OCI-LY7 (cell line): ENCODE data around the gene IFI27L1. TPM values are rescaled to one million over a fixed set of nuclear protein-coding genes. Genes with fewer than 3 reads are reported as not detected.

Experiments
- BruUV-seq: library from RNA; stranded (reverse); fragments of 400-500 nt; replicated peaks from 2 replicates; lab custom pipeline; 2021; lab: Mats Ljungman, UMichigan
- CTCF ChIA-PET: fragments of 300-600 bp; sonication (Branson Sonifier 250); formaldehyde crosslinking; loops from one replicate; lab custom pipeline; 2022; ENCODE audit warnings: antibody characterized with exemption; ENCODE audit not compliant: unreplicated experiment; lab: Charles Lee
- POLR2A ChIA-PET: fragments of 300-600 bp; sonication (Branson Sonifier 250); formaldehyde crosslinking; loops from one replicate; lab custom pipeline; 2022; ENCODE audit warnings: antibody characterized with exemption; lab: Charles Lee
- DNase-seq: peaks from one replicate; pipeline ENCODE4 v3.0.0-alpha.2; 2015; ENCODE audit warnings: low spot score
- H2AFZ ChIP-seq: fragments of 200-600 bp; sonication (generic), shearing (Covaris generic); 2 replicates; pipeline ENCODE4 v1.6.1; 2014; ENCODE audit warnings: mild to moderate bottlenecking, antibody characterized with exemption, low read length, moderate library complexity
- H3K27ac ChIP-seq: fragments of 200-600 bp; sonication (generic); 2 replicates; pipeline ENCODE4 v1.5.1; 2014; ENCODE audit warnings: mixed run types, low read depth, mild to moderate bottlenecking, moderate library complexity, low read length, inconsistent platforms; ENCODE audit not compliant: poor library complexity, severe bottlenecking
- H3K36me3 ChIP-seq: fragments of 200-600 bp; sonication (generic); 2 replicates; pipeline ENCODE4 v1.6.1; 2014; ENCODE audit warnings: mild to moderate bottlenecking, antibody characterized with exemption, low read length, moderate library complexity, mixed read lengths; ENCODE audit not compliant: insufficient read depth
- H3K4me1 ChIP-seq: fragments of 200-600 bp; sonication (generic); 2 replicates; pipeline ENCODE4 v1.5.1; 2014; ENCODE audit warnings: mild to moderate bottlenecking, low read length; ENCODE audit not compliant: insufficient read depth, poor library complexity, severe bottlenecking
- H3K4me2 ChIP-seq: fragments of 200-600 bp; sonication (generic); 2 replicates; pipeline ENCODE4 v1.6.1; 2014; ENCODE audit warnings: mild to moderate bottlenecking, low read length
- H3K4me3 ChIP-seq: fragments of 200-600 bp; sonication (generic); 2 replicates; pipeline ENCODE4 v1.5.1; 2014; ENCODE audit warnings: mild to moderate bottlenecking, low read depth, low read length; ENCODE audit not compliant: poor library complexity, severe bottlenecking
- H3K79me2 ChIP-seq: fragments of 200-600 bp; sonication (generic); 2 replicates; pipeline ENCODE4 v1.6.1; 2016; ENCODE audit warnings: low read depth, mild to moderate bottlenecking, low read length, moderate library complexity, mixed read lengths; ENCODE audit not compliant: insufficient read depth
- H3K9me2 ChIP-seq: fragments of 200-600 bp; sonication (generic); 2 replicates; pipeline ENCODE4 v1.6.1; 2016; ENCODE audit warnings: mild to moderate bottlenecking, low read length, mixed read lengths; ENCODE audit not compliant: insufficient read depth
- H3K9me3 ChIP-seq: fragments of 200-600 bp; sonication (generic); 2 replicates; pipeline ENCODE4 v1.6.1; 2014; ENCODE audit warnings: mild to moderate bottlenecking, mixed run types, low read length, mixed read lengths
- H4K20me1 ChIP-seq: fragments of 200-600 bp; sonication (generic); 2 replicates; pipeline ENCODE4 v1.6.1; 2014; ENCODE audit warnings: mild to moderate bottlenecking, antibody characterized with exemption, low read length, moderate library complexity, mixed read lengths; ENCODE audit not compliant: insufficient read depth
- CTCF ChIP-seq: fragments of 200-600 bp; sonication (generic); conservative IDR thresholded peaks from 2 replicates; pipeline ENCODE4 v1.5.1; 2014; ENCODE audit warnings: mild to moderate bottlenecking, antibody characterized with exemption, low read length, moderate library complexity, mixed read lengths
- EZH2phosphoT487 ChIP-seq: fragments of 200-600 bp; sonication (generic); IDR thresholded peaks from 2 replicates; pipeline ENCODE4 v1.6.1; 2018; ENCODE audit warnings: low read depth, borderline replicate concordance, mild to moderate bottlenecking, mixed run types, antibody characterized with exemption, low read length, moderate library complexity, mixed read lengths
- intact Hi-C: fragments of 100-400 bp; cut with micrococcal nuclease; formaldehyde crosslinking; loops from one replicate; pipeline ENCODE4 v1.10.0; 2022; ENCODE audit not compliant: unreplicated experiment
- total RNA-seq, 2 experiments: library from RNA; depleted of rRNA in 1 of 2; stranded (reverse); fragments of >200 nt in 1 of 2; shearing (Covaris generic) in 1 of 2; gene quantifications; 2 replicates each; pipeline ENCODE4 v1.2.3, GENCODE V29; 2014 to 2022

Gene IFI27L1
- total RNA-seq, 2 experiments from 2014 or later: 49.0 to 61.5 TPM

GRCh38 chr14:94121485-94121884 is 40.4 kb downstream of the IFI27L1 start:
- H3K4me3 ChIP-seq: no peak overlapping the region
- no peak overlapping the region for H3K4me2 ChIP-seq
- no peaks in the 10 kb centered on the region for H4K20me1 ChIP-seq
- H3K36me3 ChIP-seq: no peaks in the 10 kb centered on the region
- BruUV-seq: no TSS peak
- H3K27ac ChIP-seq: no peak overlapping the region
- H3K9me2 ChIP-seq: no peaks in the 10 kb centered on the region
- TF ChIP-seq EZH2phosphoT487 (no peak), CTCF (no peak)
- DNase-seq: no peak
- no peak overlapping the region for H2AFZ ChIP-seq
- POLR2A ChIA-PET: no interaction called here
- H3K9me3 ChIP-seq: no peaks in the 10 kb centered on the region
- no peaks in the 10 kb centered on the region for H3K4me1 ChIP-seq
- CTCF ChIA-PET: no interaction called here
- intact Hi-C loops: no loop called here
- H3K79me2 ChIP-seq: no peaks in the 10 kb centered on the region

GRCh38 chr14:94122438-94122837 is 41.3 kb downstream of the IFI27L1 start:
- H3K36me3 ChIP-seq: no peaks in the 10 kb centered on the region
- no peaks in the 10 kb centered on the region for H3K4me1 ChIP-seq
- intact Hi-C loops: no loop called here
- TF ChIP-seq EZH2phosphoT487 (no peak), CTCF (no peak)
- no peak overlapping the region for H3K4me2 ChIP-seq
- ChIA-PET CTCF (no interaction called here), POLR2A (no interaction called here)
- no peaks in the 10 kb centered on the region for H3K9me3 ChIP-seq
- no peaks in the 10 kb centered on the region for H3K79me2 ChIP-seq
- H3K4me3 ChIP-seq: no peak overlapping the region
- DNase-seq: no peak
- H3K27ac ChIP-seq: no peak overlapping the region
- H2AFZ ChIP-seq: no peak overlapping the region
- H3K9me2 ChIP-seq: no peaks in the 10 kb centered on the region
- no peaks in the 10 kb centered on the region for H4K20me1 ChIP-seq
- BruUV-seq: no TSS peak

GRCh38 chr14:94123296-94123695 is 42.2 kb downstream of the IFI27L1 start:
- Histone ChIP-seq H3K36me3 (no peaks in the 10 kb centered on the region), H3K79me2 (no peaks in the 10 kb centered on the region), H3K4me3 (no peak overlapping the region), H3K9me2 (no peaks in the 10 kb centered on the region), H4K20me1 (no peaks in the 10 kb centered on the region), H3K4me2 (no peak overlapping the region), H3K27ac (no peak overlapping the region), H2AFZ (no peak overlapping the region), H3K9me3 (no peaks in the 10 kb centered on the region), H3K4me1 (no peaks in the 10 kb centered on the region)
- no peak for TF ChIP-seq CTCF
- TF ChIP-seq EZH2phosphoT487: no peak
- intact Hi-C loops: no loop called here
- BruUV-seq: no TSS peak
- ChIA-PET CTCF (no interaction called here), POLR2A (interaction anchor here (1.5 kb wide), 1 partner anchor 24 kb away, joined by 4 read pairs; no protein-coding TSS in a partner anchor)
- DNase-seq: no peak
